ENCODE data around the gene ASIC3. TPM values are rescaled to one million over a fixed set of nuclear protein-coding genes. Genes with fewer than 3 reads are reported as not detected.

The ASIC3 gene
- total RNA-seq, 4 donors from 2014 or later: 1.3 to 2.9 (median 2.1) TPM

DNA sequence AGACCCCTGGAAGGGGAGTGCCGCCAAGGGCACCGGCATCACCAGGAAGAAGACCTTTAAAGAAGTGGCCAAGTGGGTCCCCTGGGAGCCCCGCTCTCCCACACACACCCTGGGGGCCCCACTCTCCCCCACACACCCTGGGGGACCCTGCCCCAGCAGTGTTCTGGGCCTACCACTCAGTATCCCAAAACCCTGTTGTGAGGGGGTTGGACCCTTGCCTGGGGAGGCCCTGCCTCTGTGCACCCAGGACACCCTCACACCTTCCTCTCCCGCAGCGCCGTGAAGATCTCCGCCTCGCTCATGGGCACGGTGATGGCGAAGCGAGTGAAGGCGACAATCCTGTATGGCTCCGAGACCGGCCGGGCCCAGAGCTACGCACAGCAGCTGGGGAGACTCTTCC, 46.8 kb upstream of the ASIC3 start:
- Histone ChIP-seq H3K36me3 (peaks cover 0 to 89% (median 4%) of the 10 kb centered on the region in 4 donors), H3K27ac (replicated peaks in 1 of 4) (no peak overlapping the region), H3K4me1 (peaks cover 2 to 5% (median 4%) of the 10 kb centered on the region in 4 donors), H3K27me3 (peaks cover 0 to 16% (median 0%) of the 10 kb centered on the region in 4 donors), H3K9me3 (no peaks in the 10 kb centered on the region), H3K4me3 (no peak overlapping the region)
- no peak for DNase-seq (ENCODE audit: extremely low spot score)
- intact Hi-C loops (cut with DNase I): no loop called here
- WGBS: 95% methylated on average over 16 of the region's 16 CpGs
- TF ChIP-seq POLR2A (IDR thresholded peaks at IDR 0.05; ENCODE audit: low read depth) (no peak), EP300 (IDR thresholded peaks at IDR 0.05) (no peak), POLR2AphosphoS5 (IDR thresholded peaks at IDR 0.05) (no peak)
- TF ChIP-seq, protein P1, sequence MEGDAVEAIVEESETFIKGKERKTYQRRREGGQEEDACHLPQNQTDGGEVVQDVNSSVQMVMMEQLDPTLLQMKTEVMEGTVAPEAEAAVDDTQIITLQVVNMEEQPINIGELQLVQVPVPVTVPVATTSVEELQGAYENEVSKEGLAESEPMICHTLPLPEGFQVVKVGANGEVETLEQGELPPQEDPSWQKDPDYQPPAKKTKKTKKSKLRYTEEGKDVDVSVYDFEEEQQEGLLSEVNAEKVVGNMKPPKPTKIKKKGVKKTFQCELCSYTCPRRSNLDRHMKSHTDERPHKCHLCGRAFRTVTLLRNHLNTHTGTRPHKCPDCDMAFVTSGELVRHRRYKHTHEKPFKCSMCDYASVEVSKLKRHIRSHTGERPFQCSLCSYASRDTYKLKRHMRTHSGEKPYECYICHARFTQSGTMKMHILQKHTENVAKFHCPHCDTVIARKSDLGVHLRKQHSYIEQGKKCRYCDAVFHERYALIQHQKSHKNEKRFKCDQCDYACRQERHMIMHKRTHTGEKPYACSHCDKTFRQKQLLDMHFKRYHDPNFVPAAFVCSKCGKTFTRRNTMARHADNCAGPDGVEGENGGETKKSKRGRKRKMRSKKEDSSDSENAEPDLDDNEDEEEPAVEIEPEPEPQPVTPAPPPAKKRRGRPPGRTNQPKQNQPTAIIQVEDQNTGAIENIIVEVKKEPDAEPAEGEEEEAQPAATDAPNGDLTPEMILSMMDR (IDR thresholded peaks at IDR 0.05): no peak

DNA sequence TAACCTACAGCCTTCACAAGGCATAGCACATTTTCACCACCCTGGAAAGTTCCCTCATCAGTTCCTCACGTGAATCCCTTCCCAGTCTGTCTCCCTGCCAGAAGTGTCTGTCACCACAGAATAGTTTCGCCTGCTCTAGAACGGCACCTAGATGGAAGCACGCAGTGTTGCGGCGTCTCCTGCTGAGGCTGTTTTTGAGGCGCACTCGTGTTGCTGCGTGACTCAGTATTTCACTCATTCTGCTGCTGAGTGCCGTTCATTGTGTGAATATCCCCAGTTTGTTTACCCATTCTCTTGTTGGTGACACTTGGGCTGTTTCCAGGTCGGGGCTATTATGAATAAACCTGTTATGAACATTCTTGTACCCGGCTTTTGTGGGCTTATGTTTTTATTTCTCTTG, 44.8 kb upstream of the ASIC3 start:
- peaks cover 0 to 73% (median 4%) of the 10 kb centered on the region in 4 donors for H3K36me3 ChIP-seq
- no peak overlapping the region for H3K4me3 ChIP-seq
- H3K27ac ChIP-seq (replicated peaks in 1 of 4): no peak overlapping the region
- WGBS: 79% methylated on average over 12 of the region's 12 CpGs
- H3K27me3 ChIP-seq: peaks cover 0 to 23% (median under 1%) of the 10 kb centered on the region in 4 donors
- H3K9me3 ChIP-seq: no peaks in the 10 kb centered on the region
- H3K4me1 ChIP-seq: peaks cover 6 to 17% (median 12%) of the 10 kb centered on the region in 4 donors
- DNase-seq (ENCODE audit: extremely low spot score): no peak
- intact Hi-C loops (cut with DNase I): no loop called here
- TF ChIP-seq POLR2AphosphoS5 (IDR thresholded peaks at IDR 0.05): no peak
- TF ChIP-seq EP300 (IDR thresholded peaks at IDR 0.05): no peak
- TF ChIP-seq POLR2A (IDR thresholded peaks at IDR 0.05; ENCODE audit: low read depth): no peak
- TF ChIP-seq, protein P1 (IDR thresholded peaks at IDR 0.05): no peak

DNA sequence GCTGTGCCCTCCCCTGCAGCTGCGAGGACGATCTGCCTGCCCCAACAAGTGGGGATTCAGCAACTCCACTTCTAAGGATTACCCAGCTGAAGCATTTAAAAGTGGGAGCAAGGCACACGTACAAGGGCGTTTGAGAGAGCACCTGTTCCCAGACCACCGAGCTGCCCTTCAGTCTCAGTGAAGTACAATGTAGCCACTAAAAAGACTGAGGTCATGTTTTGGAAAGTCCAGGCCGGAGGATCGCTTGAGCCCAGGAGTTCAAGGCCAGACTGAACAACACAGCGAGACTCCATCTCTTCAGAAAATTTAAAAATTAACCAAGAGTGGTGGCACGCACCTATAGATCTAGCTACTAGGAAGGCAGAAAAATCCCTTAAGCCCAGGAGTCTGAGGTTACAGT, 42.8 kb upstream of the ASIC3 start:
- DNase-seq (ENCODE audit: extremely low spot score): no peak
- no peak overlapping the region for H3K27ac ChIP-seq (replicated peaks in 1 of 4)
- peaks cover 0 to 33% (median 4%) of the 10 kb centered on the region in 4 donors for H3K27me3 ChIP-seq
- no peaks in the 10 kb centered on the region for H3K9me3 ChIP-seq
- intact Hi-C loops (cut with DNase I): no loop called here
- peaks cover 6 to 23% (median 20%) of the 10 kb centered on the region in 4 donors for H3K4me1 ChIP-seq
- H3K4me3 ChIP-seq: no peak overlapping the region
- peaks cover 0 to 63% (median 5%) of the 10 kb centered on the region in 4 donors for H3K36me3 ChIP-seq
- TF ChIP-seq, protein P1 (IDR thresholded peaks at IDR 0.05): no peak
- no peak for TF ChIP-seq POLR2A (IDR thresholded peaks at IDR 0.05; ENCODE audit: low read depth)
- no peak for TF ChIP-seq POLR2AphosphoS5 (IDR thresholded peaks at IDR 0.05)
- TF ChIP-seq EP300 (IDR thresholded peaks at IDR 0.05): no peak
- WGBS: 83% methylated on average over 9 of the region's 9 CpGs

DNA sequence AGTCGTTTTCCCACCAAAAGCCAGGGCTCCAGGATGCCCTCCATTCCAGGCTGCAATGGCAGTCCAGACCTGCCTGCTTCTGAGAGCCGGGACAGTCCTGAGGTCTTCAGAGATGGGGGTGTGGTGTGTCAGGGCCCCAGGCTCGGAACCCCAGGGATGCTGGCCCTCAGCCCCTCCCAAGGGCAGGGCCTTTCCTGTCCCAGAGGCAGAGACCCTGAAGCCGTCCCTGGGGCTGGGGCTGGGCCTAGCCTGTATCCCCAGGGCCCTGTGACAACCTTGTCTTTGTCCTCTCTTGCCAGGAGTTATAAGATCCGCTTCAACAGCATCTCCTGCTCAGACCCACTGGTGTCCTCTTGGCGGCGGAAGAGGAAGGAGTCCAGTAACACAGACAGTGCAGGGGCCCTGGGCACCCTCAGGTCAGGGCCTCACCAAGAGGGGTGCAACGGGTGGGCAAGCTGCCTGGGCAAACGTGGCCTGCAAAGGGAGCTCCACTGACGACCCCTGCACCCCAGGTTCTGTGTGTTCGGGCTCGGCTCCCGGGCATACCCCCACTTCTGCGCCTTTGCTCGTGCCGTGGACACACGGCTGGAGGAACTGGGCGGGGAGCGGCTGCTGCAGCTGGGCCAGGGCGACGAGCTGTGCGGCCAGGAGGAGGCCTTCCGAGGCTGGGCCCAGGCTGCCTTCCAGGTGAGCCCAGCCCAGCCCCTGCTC, 41.6 kb upstream of the ASIC3 start:
- TF ChIP-seq, protein P1 (IDR thresholded peaks at IDR 0.05): no peak
- TF ChIP-seq EP300 (IDR thresholded peaks at IDR 0.05) (no peak), POLR2A (IDR thresholded peaks at IDR 0.05; ENCODE audit: low read depth) (no peak), POLR2AphosphoS5 (IDR thresholded peaks at IDR 0.05) (no peak)
- peaks cover 0 to 52% (median 3%) of the 10 kb centered on the region in 4 donors for H3K36me3 ChIP-seq
- peaks cover 6 to 23% (median 20%) of the 10 kb centered on the region in 4 donors for H3K4me1 ChIP-seq
- intact Hi-C loops (cut with DNase I): no loop called here
- peak overlapping the region in 1 of 4 donors; percentile 42 for H3K27ac ChIP-seq (replicated peaks in 1 of 4)
- H3K4me3 ChIP-seq: no peak overlapping the region
- peaks cover 0 to 42% (median 4%) of the 10 kb centered on the region in 4 donors for H3K27me3 ChIP-seq
- DNase-seq (ENCODE audit: extremely low spot score): no peak
- H3K9me3 ChIP-seq: no peaks in the 10 kb centered on the region
- 84% methylated on average over 12 of the region's 23 CpGs for WGBS

All from esophagus muscularis mucosa (tissue), 4 donors.